Fibroblast of lung (primary cell): Measurements from ENCODE around the gene ANKRD49. TPM values are rescaled to one million over a fixed set of nuclear protein-coding genes. Genes with fewer than 3 reads are reported as not detected.

Source experiments
- DNase-seq, 2 donors: peaks; one replicate each; pipeline versions ENCODE4 v3.0.0 to v3.0.0-alpha.2; 2010; ENCODE audit warnings: low read depth in 2 of 2
- H2AFZ ChIP-seq: 2 replicates; pipeline ENCODE4 v1.5.1; 2012; ENCODE audit warnings: low read length, control low read depth, inconsistent platforms
- H3K27ac ChIP-seq: 2 replicates; pipeline ENCODE4 v1.5.1; 2011; ENCODE audit warnings: low read length, control low read depth; ENCODE audit not compliant: insufficient read depth
- H3K27me3 ChIP-seq: 2 replicates; pipeline ENCODE4 v1.5.1; 2011; ENCODE audit warnings: mild to moderate bottlenecking, low read length; ENCODE audit not compliant: control insufficient read depth, insufficient read depth
- H3K36me3 ChIP-seq: 2 replicates; pipeline ENCODE4 v1.5.1; 2011; ENCODE audit warnings: low read length; ENCODE audit not compliant: control insufficient read depth, insufficient read depth
- H3K4me1 ChIP-seq: 2 replicates; pipeline ENCODE4 v1.5.1; 2011; ENCODE audit warnings: low read length; ENCODE audit not compliant: control insufficient read depth, insufficient read depth; ENCODE audit errors: extremely low read depth
- H3K4me2 ChIP-seq: 2 replicates; pipeline ENCODE4 v1.5.1; 2011; ENCODE audit warnings: low read length, control low read depth; ENCODE audit not compliant: insufficient read depth; ENCODE audit errors: extremely low read depth
- H3K4me3 ChIP-seq, 4 experiments: fragments of 200-600 bp in 1 of 4; sonication (generic) in 1 of 4; replicated peaks in 1 of 4; 2 replicates each; pipeline ENCODE4 v1.5.1; 2011 to 2016; ENCODE audit warnings: low read length in 4 of 4, low read depth in 3 of 4, mild to moderate bottlenecking in 3 of 4, control low read depth in 2 of 4, inconsistent platforms in 1 of 4, mixed read lengths in 1 of 4; ENCODE audit not compliant: insufficient read depth in 1 of 4; ENCODE audit errors: control extremely low read depth in 1 of 4
- H3K79me2 ChIP-seq: 2 replicates; pipeline ENCODE4 v1.5.1; 2012; ENCODE audit warnings: mild to moderate bottlenecking, low read length, inconsistent platforms; ENCODE audit not compliant: control insufficient read depth, insufficient read depth
- H3K9ac ChIP-seq: 2 replicates; pipeline ENCODE4 v1.5.1; 2011; ENCODE audit warnings: mild to moderate bottlenecking, low read length, control low read depth; ENCODE audit not compliant: insufficient read depth
- H3K9me3 ChIP-seq: 2 replicates; pipeline ENCODE4 v1.5.1; 2012; ENCODE audit warnings: low read depth, low read length; ENCODE audit not compliant: control insufficient read depth, insufficient read depth
- H4K20me1 ChIP-seq: 2 replicates; pipeline ENCODE4 v1.5.1; 2011; ENCODE audit warnings: low read length; ENCODE audit not compliant: control insufficient read depth, insufficient read depth; ENCODE audit errors: extremely low read depth
- EZH2 ChIP-seq: IDR thresholded peaks from 2 replicates; pipeline ENCODE4 v1.5.1; 2012; ENCODE audit warnings: low read length, control low read depth, mild to moderate bottlenecking; ENCODE audit errors: missing control alignments
- polyA plus RNA-seq, 2 donors: library from polyadenylated mRNA; depleted of rRNA in 1 of 2; stranded (reverse) in 1 of 2; unstranded in 1 of 2; fragments of >200 nt; gene quantifications; 2 replicates each; pipeline ENCODE4 v1.2.1, GENCODE V29; 2011 to 2012; ENCODE audit warnings: missing spikeins in 1 of 2
- total RNA-seq: library from RNA; depleted of rRNA; stranded (reverse); fragments of >200 nt; gene quantifications from 2 replicates; pipeline ENCODE4 v1.2.1, GENCODE V29; 2014
- TF ChIP-seq, protein P1 (sequence below), 2 donors: IDR thresholded peaks in 1 of 2; conservative IDR thresholded peaks in 1 of 2; 1 replicate in 1 of 2; 2 replicates in 1 of 2; pipeline ENCODE4 v1.5.1; 2011 to 2012; ENCODE audit warnings: low read length in 2 of 2, control low read depth in 1 of 2, inconsistent platforms in 1 of 2, low read depth in 1 of 2, mild to moderate bottlenecking in 1 of 2

Gene ANKRD49
- total and polyA plus RNA-seq, 2 donors (not counting 1 experiment from before 2014, with no cell fraction given): 12.9 to 17.2 TPM

DNA sequence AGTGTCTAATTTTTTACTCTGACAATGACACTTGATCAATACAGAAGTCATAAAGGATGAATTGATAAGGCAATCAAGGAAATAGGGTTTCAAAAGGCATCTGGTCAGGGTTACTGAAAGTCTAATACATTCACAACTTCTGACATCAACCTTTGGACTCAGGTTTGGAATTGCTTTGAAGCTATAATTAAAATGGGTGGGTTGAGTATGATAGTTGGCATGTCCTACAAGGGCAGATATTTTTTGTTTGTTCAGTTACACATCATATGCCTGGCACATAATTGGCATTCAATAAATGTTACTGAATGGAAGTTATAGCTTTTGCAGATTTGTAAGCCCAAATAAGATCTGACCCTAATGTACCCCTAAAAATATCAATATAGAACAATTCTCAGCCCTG lies 42.6 kb downstream of the ANKRD49 start:
- Histone ChIP-seq H3K4me2 (no peak overlapping the region), H4K20me1 (no peaks in the 10 kb centered on the region), H3K27ac (no peak overlapping the region), H3K4me3 (no peak overlapping the region), H3K27me3 (no peaks in the 10 kb centered on the region), H3K4me1 (no peaks in the 10 kb centered on the region), H2AFZ (no peak overlapping the region), H3K79me2 (no peaks in the 10 kb centered on the region), H3K36me3 (no peaks in the 10 kb centered on the region), H3K9me3 (no peaks in the 10 kb centered on the region), H3K9ac (no peak overlapping the region)
- no peak for DNase-seq
- TF ChIP-seq, protein P1, sequence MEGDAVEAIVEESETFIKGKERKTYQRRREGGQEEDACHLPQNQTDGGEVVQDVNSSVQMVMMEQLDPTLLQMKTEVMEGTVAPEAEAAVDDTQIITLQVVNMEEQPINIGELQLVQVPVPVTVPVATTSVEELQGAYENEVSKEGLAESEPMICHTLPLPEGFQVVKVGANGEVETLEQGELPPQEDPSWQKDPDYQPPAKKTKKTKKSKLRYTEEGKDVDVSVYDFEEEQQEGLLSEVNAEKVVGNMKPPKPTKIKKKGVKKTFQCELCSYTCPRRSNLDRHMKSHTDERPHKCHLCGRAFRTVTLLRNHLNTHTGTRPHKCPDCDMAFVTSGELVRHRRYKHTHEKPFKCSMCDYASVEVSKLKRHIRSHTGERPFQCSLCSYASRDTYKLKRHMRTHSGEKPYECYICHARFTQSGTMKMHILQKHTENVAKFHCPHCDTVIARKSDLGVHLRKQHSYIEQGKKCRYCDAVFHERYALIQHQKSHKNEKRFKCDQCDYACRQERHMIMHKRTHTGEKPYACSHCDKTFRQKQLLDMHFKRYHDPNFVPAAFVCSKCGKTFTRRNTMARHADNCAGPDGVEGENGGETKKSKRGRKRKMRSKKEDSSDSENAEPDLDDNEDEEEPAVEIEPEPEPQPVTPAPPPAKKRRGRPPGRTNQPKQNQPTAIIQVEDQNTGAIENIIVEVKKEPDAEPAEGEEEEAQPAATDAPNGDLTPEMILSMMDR (conservative IDR thresholded peaks at IDR 0.05 in 1 of 2, IDR thresholded peaks at IDR 0.05 in 1 of 2; ENCODE audit: low read depth in 1 of 2, low read length in 2 of 2): no peak
- TF ChIP-seq EZH2: no peak

DNA sequence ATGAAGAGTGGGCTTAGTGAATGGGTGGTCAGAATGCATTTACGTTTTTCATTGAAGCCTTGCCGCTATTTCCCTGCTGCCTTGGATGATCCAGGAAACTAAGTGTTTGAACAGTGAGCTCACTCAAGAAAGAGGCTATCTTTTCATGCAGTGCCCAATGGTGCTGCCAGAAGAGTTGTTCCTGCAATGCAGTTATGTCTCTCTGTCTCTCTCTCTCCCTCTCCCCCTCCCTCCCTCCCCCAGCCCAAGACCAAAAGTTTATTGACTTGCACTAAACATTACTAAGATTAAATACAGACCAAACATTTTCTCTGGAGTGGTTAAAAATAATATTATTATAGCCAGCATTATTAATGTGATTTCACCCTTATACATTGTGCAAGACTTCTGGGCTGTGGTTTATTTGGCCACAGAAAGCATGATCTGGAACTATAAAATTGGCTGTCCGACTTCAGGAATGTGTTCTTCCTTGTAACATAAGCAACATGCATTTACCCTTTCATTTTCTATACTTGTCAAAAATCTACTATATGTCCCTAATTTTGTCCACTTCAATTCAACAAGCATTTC lies 43.3 kb downstream of the ANKRD49 start:
- Histone ChIP-seq H3K4me3 (no peak overlapping the region), H3K27ac (no peak overlapping the region)

DNA sequence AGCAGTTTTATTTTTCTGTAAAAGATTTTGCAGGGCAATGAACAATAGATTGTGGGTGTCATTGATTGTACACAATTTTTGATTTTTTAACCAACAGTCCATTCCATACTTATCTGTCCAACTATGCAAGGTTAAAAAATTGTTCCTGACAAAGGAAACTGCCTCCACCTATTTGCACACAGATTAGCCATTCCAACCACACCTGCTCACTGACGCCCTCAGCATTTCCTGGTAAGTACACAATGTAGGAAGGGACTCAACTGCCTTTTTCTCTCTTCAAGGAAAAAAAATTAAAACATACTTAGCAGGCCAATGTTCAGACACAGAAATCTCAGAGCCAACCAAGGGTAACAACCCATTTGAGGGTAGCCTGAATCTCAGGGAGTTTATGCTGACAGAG lies 45.6 kb downstream of the ANKRD49 start:
- Histone ChIP-seq H3K27ac (no peak overlapping the region), H3K79me2 (no peaks in the 10 kb centered on the region), H3K9me3 (no peaks in the 10 kb centered on the region), H3K4me3 (no peak overlapping the region), H3K27me3 (no peaks in the 10 kb centered on the region), H4K20me1 (no peaks in the 10 kb centered on the region), H3K9ac (no peak overlapping the region), H3K4me2 (no peak overlapping the region), H2AFZ (no peak overlapping the region), H3K4me1 (no peaks in the 10 kb centered on the region), H3K36me3 (no peaks in the 10 kb centered on the region)
- DNase-seq: no peak
- TF ChIP-seq, protein P1 (conservative IDR thresholded peaks at IDR 0.05 in 1 of 2, IDR thresholded peaks at IDR 0.05 in 1 of 2; ENCODE audit: low read depth in 1 of 2, low read length in 2 of 2): no peak
- TF ChIP-seq EZH2: no peak

More for the DNA sequence above, 43.3 kb downstream of the ANKRD49 start:
- Histone ChIP-seq H3K4me2 (no peak overlapping the region), H3K36me3 (no peaks in the 10 kb centered on the region), H2AFZ (no peak overlapping the region), H3K4me1 (no peaks in the 10 kb centered on the region), H3K9ac (no peak overlapping the region), H4K20me1 (no peaks in the 10 kb centered on the region), H3K79me2 (no peaks in the 10 kb centered on the region), H3K9me3 (no peaks in the 10 kb centered on the region), H3K27me3 (no peaks in the 10 kb centered on the region)
- peak; percentile 75 to 91 for DNase-seq
- TF ChIP-seq, protein P1 (conservative IDR thresholded peaks at IDR 0.05 in 1 of 2, IDR thresholded peaks at IDR 0.05 in 1 of 2; ENCODE audit: low read depth in 1 of 2, low read length in 2 of 2): no peak
- no peak for TF ChIP-seq EZH2
